NCI-H1048 (cell line): ENCODE results near the gene RMDN3.

ENCODE experiments used
- DNase-seq: peaks from one replicate; lab custom pipeline; 2025; lab: John Stamatoyannopoulos, UW

RMDN3 gene

GRCh38 chr15:40754883-40755811 is at the start of gene RMDN3:
Gene RMDN3, minus strand, starts transcription at chr15:40755254. Its CDS starts 471 bp downstream, at chr15:40754783.
- DNase-seq: peak; percentile 56

- no peak for DNase-seq
Observed at GRCh38 chr15:40803688-40804087, 48.6 kb upstream of the RMDN3 start.

- no peak for DNase-seq
Observed at GRCh38 chr15:40803076-40803475, 48.0 kb upstream of the RMDN3 start.

DNA sequence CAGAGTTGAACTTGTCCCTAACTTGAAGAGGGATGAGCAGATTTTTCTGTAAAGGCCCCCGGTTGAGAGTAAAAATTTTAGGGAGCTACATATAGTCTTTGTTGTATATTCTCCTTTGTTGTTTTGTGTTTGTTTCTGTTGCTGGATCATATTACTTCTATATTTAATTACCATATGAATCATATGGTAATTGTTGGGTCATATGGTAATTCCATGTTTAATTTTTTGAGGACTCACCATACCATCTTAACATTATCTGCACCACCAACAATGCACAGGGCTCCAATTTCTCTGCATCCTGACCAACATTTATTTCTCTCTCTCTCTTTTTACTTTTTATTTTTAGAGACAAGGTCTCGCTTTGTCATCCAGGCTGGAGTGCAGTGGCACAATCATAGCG is 44.5 kb upstream of the RMDN3 start:
- DNase-seq: no peak

DNA sequence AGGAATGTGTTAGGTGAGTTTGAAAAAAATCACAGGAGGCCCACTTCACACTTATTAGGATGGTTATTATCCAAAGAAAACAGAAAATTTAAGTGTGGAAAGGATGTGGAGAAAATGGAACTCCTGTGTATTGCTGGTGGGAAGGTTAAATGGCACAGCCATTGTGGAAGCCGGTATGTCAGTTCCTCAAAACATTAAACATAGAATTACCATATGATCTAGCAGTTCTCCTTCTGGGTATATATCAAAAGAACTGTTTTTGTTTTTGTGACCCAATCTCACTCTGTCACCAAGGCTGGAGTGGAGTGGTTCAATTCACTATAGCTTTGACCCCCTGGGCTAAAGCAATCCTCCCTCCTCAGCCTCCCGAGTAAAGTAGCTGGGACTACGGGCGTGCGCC is 41.5 kb upstream of the RMDN3 start:
- DNase-seq: no peak

DNA sequence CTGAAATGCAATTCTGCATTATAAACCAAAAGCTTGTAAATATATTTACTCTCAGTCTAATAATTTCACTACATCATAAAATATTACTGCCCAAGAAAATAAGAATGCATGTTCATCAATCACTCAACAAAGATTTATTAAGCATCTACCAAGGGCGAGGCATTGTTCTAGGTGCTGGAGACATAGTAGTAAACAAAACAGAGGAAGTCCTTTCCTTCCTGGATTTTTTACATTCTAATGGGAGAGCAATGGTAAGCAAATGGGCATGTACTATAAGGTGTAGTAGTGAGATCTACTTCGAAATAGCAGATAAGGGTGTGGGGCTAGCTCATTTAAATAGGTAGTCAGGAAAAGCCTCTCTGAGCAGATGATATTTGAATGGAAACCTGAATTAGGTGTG is 41.0 kb upstream of the RMDN3 start:
- DNase-seq: no peak

GRCh38 chr15:40793216-40793989 is 38.3 kb upstream of the RMDN3 start:
- DNase-seq: no peak

DNA sequence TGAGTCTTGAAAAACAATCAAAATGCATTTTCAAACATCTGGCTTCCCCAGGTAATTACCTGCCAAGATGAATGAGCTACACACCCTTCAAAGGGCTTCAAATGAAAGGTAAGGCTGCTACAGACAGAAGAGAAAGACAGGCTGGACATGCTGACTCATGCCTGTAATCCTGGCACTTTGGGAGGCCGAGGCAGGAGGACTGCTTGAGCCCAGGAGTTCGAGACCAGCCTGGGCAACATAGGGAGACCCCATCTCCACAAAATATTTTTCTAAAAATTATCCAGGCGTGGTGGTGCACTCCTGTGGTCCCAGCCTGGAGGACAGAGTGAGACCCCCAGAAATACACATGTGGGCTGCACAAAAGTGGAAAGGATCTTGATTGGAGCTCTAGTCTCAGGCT is 37.3 kb upstream of the RMDN3 start:
- no peak for DNase-seq

DNA sequence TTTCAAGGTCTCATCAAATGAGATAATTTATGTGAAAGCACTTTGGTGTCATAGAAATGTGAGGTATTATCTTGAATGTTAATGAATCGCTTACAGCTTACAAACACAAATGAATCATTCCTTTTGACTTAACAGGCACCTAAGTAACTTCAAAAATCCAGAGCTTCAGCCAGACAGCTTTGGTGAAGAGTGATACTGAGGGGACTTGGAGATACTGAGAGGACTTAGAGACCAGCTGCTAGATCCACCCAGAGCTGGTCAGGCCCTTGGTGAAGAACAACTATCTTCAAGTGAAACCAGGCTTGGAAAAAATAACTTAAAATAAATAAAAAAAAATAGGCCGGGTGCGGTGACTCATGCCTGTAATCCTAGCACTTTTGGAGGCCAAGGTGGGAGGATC is 35.7 kb upstream of the RMDN3 start:
- no peak for DNase-seq

- no peak for DNase-seq
Observed at GRCh38 chr15:40789999-40790398, 34.9 kb upstream of the RMDN3 start.

- DNase-seq: no peak
Observed at GRCh38 chr15:40789119-40789518, 34.1 kb upstream of the RMDN3 start.

- no peak for DNase-seq
Observed at GRCh38 chr15:40787991-40788390, 32.9 kb upstream of the RMDN3 start.

DNA sequence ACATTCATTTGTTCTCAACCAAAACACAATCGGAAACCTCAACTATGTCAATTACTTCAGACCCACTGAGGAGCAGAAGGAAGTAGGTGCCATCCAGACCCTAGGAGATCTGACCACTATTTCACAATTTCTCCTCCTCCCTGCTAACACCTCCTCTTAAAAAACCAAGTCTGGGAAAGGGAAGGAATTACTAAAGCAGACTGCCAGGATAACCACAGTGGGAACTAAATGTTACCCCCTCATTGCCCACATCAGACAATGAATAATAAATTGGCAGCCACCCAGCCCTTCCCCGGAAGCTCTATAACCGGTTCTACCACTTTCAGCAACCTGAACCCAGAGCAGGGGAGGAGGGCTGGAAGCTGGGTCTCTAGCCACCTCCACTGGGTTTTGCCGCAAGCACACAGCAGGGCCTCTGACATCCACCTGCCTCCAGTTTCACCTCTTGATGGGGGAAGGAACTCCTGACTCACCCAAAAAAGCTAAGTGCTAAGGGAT is 32.3 kb upstream of the RMDN3 start:
- DNase-seq: peak; percentile 86

DNA sequence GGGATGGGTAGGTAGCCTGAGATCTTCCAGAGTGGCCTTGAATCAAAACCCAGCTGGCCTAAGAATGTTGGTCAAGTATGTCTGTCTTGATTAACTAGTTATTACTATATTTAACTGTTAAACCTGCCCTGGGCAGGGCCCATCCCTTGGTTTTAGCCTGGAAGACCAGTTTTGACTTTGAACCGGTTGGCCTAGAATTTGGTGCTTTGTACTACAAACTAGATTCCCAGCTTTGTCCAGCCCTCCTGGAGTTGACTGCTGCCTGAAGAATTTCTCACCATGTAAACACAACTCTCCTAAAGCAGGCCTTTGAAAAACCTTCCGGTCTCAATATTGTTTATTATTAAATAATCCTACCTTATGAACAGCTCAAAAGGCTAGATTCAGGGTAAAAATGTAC is 30.8 kb upstream of the RMDN3 start:
- no peak for DNase-seq

- no peak for DNase-seq
Observed at GRCh38 chr15:40785164-40785563, 30.1 kb upstream of the RMDN3 start.

DNA sequence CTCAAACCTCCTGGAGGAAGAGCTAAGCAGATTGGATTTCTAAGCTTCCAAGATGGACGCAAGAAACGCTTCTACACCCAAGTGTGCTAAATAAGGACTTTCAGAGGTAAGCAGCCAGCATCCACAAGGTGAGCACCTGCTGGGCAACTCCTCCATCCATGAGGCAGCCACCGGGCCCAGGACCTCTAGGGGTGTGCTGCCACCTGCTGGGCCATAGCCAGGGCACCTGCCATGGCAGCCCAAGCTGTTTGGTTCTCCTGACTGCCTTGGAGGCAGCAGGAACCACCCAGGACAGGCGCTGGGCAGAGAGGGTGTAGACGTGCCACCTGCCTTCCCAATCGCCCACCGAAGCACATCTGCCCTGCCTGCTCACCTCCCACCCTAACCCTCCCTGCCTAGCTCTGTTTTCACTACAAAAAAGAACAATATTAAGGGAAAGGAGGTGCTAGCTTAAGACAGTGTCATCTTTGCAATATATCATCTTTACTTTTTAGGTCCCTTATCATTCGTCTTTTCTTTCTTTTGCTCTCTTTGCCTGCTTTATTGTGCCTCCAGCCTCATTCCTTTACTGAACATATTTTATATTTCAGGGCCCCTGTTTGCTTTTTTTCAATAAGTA is 27.7 kb upstream of the RMDN3 start:
- peak; percentile 44 for DNase-seq

GRCh38 chr15:40776537-40777141 is 21.6 kb upstream of the RMDN3 start:
- DNase-seq: no peak

- no peak for DNase-seq
Observed at GRCh38 chr15:40775740-40776536, 20.9 kb upstream of the RMDN3 start.

- no peak for DNase-seq
Observed at GRCh38 chr15:40775007-40775406, 20.0 kb upstream of the RMDN3 start.

DNA sequence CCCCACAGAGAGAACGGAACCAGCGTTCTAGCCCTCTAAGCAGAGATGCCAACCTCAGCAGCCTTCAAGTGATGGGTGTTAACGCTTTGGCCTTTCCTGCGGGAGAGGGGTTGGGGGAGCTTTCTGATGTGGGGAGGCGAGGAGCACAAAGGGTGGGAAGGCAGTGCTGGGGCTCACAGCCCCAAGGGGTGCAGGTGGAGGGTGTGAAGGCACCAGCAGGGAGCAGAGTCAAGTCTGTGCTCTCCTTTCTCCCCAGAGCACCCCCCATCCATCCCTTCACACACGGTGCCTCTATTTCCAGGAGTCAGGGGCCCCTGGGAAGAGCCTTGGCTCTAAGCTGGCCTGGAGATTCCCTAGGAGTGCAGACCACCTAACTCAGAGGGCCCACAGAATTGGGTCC is 18.8 kb upstream of the RMDN3 start:
- DNase-seq: no peak

- DNase-seq: no peak
Observed at GRCh38 chr15:40773496-40773895, 18.4 kb upstream of the RMDN3 start.
